GM19238 (cell line): ENCODE results near the gene LMO2.
"Not testable (repeated sequence)": the region's sequence is repeated elsewhere in the genome, so short reads cannot be mapped to it uniquely, and the experiment has no call there.

ENCODE experiments used
- DNase-seq: peaks from one replicate; pipeline ENCODE4 v3.0.0; 2011; ENCODE audit warnings: low spot score; ENCODE audit not compliant: insufficient read length

LMO2 gene

GRCh38 chr11:33891714-33892327, at the start of gene LMO2:
Gene LMO2, minus strand, starts transcription at chr11:33892076. Its CDS starts 22,360 bp downstream, at chr11:33869716.
- DNase-seq, result no peak

GRCh38 chr11:33940538-33940815, 48.6 kb upstream of the LMO2 start:
- DNase-seq, result no peak

- DNase-seq, result no peak
Measured at GRCh38 chr11:33936725-33937604, 45.1 kb upstream of the LMO2 start.

GRCh38 chr11:33935461-33936456, 43.9 kb upstream of the LMO2 start:
- no peak for DNase-seq

GRCh38 chr11:33935005-33935404, 43.1 kb upstream of the LMO2 start:
- no peak for DNase-seq

- no peak for DNase-seq
Measured at GRCh38 chr11:33934450-33934849, 42.6 kb upstream of the LMO2 start.

GRCh38 chr11:33933602-33934001, 41.7 kb upstream of the LMO2 start:
- DNase-seq, result no peak

- no peak for DNase-seq
Measured at GRCh38 chr11:33932721-33933120, 40.8 kb upstream of the LMO2 start.

- not testable (repeated sequence) for DNase-seq
Measured at GRCh38 chr11:33931739-33932366, 40.0 kb upstream of the LMO2 start.

GRCh38 chr11:33931067-33931466, 39.2 kb upstream of the LMO2 start:
- DNase-seq, result no peak

GRCh38 chr11:33930317-33931021, 38.6 kb upstream of the LMO2 start:
- no peak for DNase-seq

GRCh38 chr11:33928564-33928963, 36.7 kb upstream of the LMO2 start:
- DNase-seq, result no peak

GRCh38 chr11:33926671-33927552, 35.0 kb upstream of the LMO2 start:
- DNase-seq, result no peak

- DNase-seq, result no peak
Measured at GRCh38 chr11:33924341-33924740, 32.5 kb upstream of the LMO2 start.

- DNase-seq, result no peak
Measured at GRCh38 chr11:33923626-33924025, 31.8 kb upstream of the LMO2 start.

GRCh38 chr11:33920838-33921613, 29.1 kb upstream of the LMO2 start:
- DNase-seq, result peak; percentile 27

GRCh38 chr11:33919645-33920044, 27.8 kb upstream of the LMO2 start:
- DNase-seq, result no peak

GRCh38 chr11:33917402-33917801, 25.5 kb upstream of the LMO2 start:
- DNase-seq, result not testable (repeated sequence)

- no peak for DNase-seq
Measured at GRCh38 chr11:33916736-33917135, 24.9 kb upstream of the LMO2 start.
